ENCODE measurements around the gene CDCP1.

The CDCP1 gene

GRCh38 chr3:45116350-45116749, 29.8 kb downstream of the CDCP1 start:
- no peak for DNase-seq (ENCODE audit: low spot score in 2 of 2)
- H3K27ac Mint-ChIP-seq, result no peak overlapping the region
- H3K36me3 Mint-ChIP-seq, result no peaks in the 10 kb centered on the region

GRCh38 chr3:45113625-45114050, 32.5 kb downstream of the CDCP1 start:
- H3K36me3 Mint-ChIP-seq, result no peaks in the 10 kb centered on the region
- no peak for ATAC-seq
- H3K4me3 Mint-ChIP-seq, result no peak overlapping the region
- H3K9me3 Mint-ChIP-seq, result no peaks in the 10 kb centered on the region
- DNase-seq (ENCODE audit: low spot score in 2 of 2), result no peak
- no peak overlapping the region for H3K27ac Mint-ChIP-seq
- H3K4me1 Mint-ChIP-seq, result peaks cover 34% of the 10 kb centered on the region

More at GRCh38 chr3:45116350-45116749, 29.8 kb downstream of the CDCP1 start:
- peaks cover 23% of the 10 kb centered on the region for H3K4me1 Mint-ChIP-seq
- no peak overlapping the region for H3K4me3 Mint-ChIP-seq
- no peaks in the 10 kb centered on the region for H3K9me3 Mint-ChIP-seq
- ATAC-seq, result no peak

DNA sequence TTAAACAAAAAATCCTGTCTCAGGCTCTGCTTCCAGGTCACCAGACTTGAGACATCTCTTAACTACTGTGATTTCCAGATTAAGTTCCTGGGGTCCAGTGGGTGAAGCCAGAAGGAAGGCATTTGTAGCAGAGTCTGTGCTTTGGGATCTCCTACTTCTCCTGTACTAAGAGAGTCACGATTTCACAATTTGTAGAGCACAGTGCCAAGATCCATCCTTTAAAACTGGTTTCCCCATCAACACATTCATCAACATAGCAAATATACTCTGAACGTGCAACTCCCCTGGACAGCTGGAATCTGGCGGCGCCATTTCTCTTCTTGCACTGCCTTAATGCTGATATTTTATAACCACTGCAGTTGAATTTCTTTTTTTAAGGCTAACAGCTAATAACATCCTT, 33.2 kb downstream of the CDCP1 start:
- DNase-seq (ENCODE audit: low spot score in 2 of 2) (no peak), ATAC-seq (no peak)
- H3K36me3 Mint-ChIP-seq, result no peaks in the 10 kb centered on the region
- H3K4me3 Mint-ChIP-seq, result no peak overlapping the region
- H3K4me1 Mint-ChIP-seq, result peaks cover 27% of the 10 kb centered on the region
- H3K27ac Mint-ChIP-seq, result no peak overlapping the region
- H3K9me3 Mint-ChIP-seq, result no peaks in the 10 kb centered on the region

DNA sequence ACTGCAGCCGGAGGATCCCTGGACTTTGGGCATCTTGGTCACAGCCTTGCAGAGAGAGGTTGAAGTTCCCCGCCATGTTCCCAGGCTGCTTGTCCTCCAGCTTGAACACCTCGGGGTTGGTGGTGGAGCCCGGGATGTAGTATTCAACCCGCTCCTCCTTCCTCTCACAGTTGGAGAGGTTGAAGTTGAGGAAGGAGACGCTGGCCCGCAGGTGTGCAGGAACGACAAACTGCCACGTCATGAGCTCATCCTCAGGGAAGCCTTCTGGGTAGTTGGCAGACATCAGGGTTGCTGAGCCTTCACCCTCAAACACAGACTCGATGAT, 35.7 kb downstream of the CDCP1 start:
- Mint-ChIP-seq H3K4me1 (peaks cover 42% of the 10 kb centered on the region), H3K9me3 (no peaks in the 10 kb centered on the region), H3K36me3 (no peaks in the 10 kb centered on the region), H3K27ac (no peak overlapping the region), H3K4me3 (peak overlapping the region; percentile 45)
- no peak for ATAC-seq
- no peak for DNase-seq (ENCODE audit: low spot score in 2 of 2)

DNA sequence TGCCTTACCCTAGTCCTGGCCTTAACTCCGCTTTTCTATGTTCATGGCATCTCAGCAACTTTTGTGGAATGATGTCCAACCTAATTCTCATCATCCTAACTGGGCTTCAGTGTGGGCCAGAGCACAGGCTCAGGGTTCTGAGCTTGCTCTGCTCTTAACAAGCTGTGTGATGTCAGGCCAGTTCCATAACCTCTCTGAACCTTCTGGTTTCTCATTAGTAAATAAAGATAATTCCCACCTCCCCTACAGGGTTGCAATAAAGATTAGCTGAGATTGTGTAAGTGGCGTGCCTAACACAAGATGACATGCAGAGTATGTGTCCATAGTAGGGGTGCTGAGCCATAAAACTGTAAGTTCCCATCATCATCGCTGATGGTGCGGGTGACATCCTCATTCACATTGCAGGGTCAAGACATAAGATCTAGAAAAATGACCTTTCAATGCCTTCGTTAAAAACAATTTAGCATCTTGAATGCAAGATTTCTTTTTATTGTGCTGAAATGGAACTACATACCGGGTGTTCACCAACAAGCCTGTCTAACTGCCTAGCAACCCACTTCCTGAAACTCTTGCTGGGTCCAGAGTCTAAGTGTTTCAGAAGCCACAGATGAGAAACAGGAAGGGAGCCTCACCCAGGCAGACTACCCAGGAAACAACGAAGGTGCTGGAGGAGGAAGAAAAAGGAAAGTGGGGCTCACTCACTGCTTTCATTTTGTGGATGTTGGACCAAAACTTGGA, 36.2 kb downstream of the CDCP1 start:
- ATAC-seq (peak; percentile 53), DNase-seq (ENCODE audit: low spot score in 2 of 2) (no peak)
- Mint-ChIP-seq H3K27ac (no peak overlapping the region), H3K4me1 (peaks cover 47% of the 10 kb centered on the region), H3K36me3 (no peaks in the 10 kb centered on the region), H3K4me3 (peak overlapping the region; percentile 45), H3K9me3 (no peaks in the 10 kb centered on the region)

GRCh38 chr3:45106874-45107273, 39.3 kb downstream of the CDCP1 start:
- Mint-ChIP-seq H3K4me1 (peaks cover 65% of the 10 kb centered on the region), H3K4me3 (no peak overlapping the region), H3K27ac (peak overlapping the region; percentile 84), H3K36me3 (no peaks in the 10 kb centered on the region), H3K9me3 (no peaks in the 10 kb centered on the region)
- ATAC-seq (no peak), DNase-seq (ENCODE audit: low spot score in 2 of 2) (no peak)

DNA sequence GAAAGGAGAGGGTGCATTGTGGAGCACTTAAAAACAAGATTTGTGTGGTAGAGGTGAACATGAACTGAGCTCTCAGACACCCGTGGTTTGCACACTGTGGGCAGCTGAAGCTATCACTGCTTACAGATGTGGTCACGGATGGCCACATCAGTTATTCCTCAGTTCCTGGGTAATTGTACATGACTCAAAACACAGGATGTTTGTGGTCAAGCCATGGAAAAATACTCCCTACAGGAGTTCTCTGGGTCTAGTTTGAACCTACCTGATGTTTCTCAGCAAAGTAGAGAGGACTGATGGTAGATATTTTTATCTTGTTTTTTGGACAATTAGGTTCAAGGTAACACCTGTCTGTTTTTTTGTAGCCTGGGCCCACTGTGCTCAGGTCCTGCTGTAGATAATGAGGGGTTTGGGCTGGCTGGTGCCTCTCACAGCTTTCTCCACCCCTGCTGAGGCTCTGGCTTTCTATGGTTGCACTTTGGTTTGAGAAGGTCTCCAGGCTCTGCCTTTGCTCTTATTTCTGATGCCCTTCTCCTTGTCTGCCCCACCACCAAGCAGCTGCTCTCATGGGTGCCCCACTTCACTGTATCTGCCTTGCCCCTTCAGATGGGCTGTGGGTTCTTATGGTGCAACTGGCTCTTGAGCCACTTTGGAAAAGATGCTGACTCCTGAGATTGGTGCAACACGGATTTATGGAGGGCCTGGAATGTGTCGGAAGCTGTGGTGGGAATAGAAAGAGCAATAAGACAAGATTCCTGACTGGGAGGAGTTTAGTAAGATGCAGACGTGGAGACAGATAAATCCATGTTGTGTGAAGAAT, 40.1 kb downstream of the CDCP1 start:
- peak; percentile 23 to 69 for DNase-seq (ENCODE audit: low spot score in 2 of 2)
- peak overlapping the region; percentile 4 for H3K27ac Mint-ChIP-seq
- no peaks in the 10 kb centered on the region for H3K9me3 Mint-ChIP-seq
- peak overlapping the region; percentile 27 for H3K4me3 Mint-ChIP-seq
- H3K4me1 Mint-ChIP-seq, result peaks cover 65% of the 10 kb centered on the region
- no peaks in the 10 kb centered on the region for H3K36me3 Mint-ChIP-seq
- ATAC-seq, result peak; percentile 91

GRCh38 chr3:45104715-45105711, 41.2 kb downstream of the CDCP1 start:
- H3K36me3 Mint-ChIP-seq, result no peaks in the 10 kb centered on the region
- H3K4me3 Mint-ChIP-seq, result peak overlapping the region; percentile 27
- peaks cover 55% of the 10 kb centered on the region for H3K4me1 Mint-ChIP-seq
- peak overlapping the region; percentile 4 for H3K27ac Mint-ChIP-seq
- ATAC-seq, result peak; percentile 38
- no peak for DNase-seq (ENCODE audit: low spot score in 2 of 2)
- H3K9me3 Mint-ChIP-seq, result no peaks in the 10 kb centered on the region

- no peak for ATAC-seq
- Mint-ChIP-seq H3K4me1 (peaks cover 45% of the 10 kb centered on the region), H3K27ac (no peak overlapping the region), H3K9me3 (no peaks in the 10 kb centered on the region), H3K4me3 (no peak overlapping the region), H3K36me3 (no peaks in the 10 kb centered on the region)
- no peak for DNase-seq (ENCODE audit: low spot score in 2 of 2)
These were observed 42.1 kb downstream of the CDCP1 start for GRCh38 chr3:45103753-45104714.

DNA sequence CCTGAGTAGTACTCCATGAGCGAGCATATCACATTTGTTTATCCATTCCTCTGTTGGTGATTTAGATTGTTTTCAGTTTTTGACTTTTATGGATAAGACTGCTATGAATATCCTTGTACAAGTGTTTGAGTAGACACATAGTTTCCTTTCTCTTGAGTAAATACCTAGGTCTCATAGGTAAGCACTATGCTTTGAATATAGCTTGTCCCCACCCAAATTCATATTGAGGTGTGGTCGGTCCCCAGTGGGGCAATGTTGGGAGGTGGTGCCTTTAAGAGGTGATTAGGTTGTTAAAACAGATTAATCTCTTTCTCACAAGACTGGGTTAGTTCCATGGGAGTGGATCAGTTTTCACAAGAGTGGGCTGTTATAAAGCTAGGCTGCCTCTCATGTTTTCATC, 42.8 kb downstream of the CDCP1 start:
- no peaks in the 10 kb centered on the region for H3K36me3 Mint-ChIP-seq
- DNase-seq (ENCODE audit: low spot score in 2 of 2) (no peak), ATAC-seq (no peak)
- no peaks in the 10 kb centered on the region for H3K9me3 Mint-ChIP-seq
- H3K27ac Mint-ChIP-seq, result no peak overlapping the region
- peaks cover 45% of the 10 kb centered on the region for H3K4me1 Mint-ChIP-seq
- H3K4me3 Mint-ChIP-seq, result no peak overlapping the region

GRCh38 chr3:45100981-45101407, 45.2 kb downstream of the CDCP1 start:
- no peaks in the 10 kb centered on the region for H3K36me3 Mint-ChIP-seq
- no peak for DNase-seq (ENCODE audit: low spot score in 2 of 2)
- ATAC-seq, result peak; percentile 46
- no peak overlapping the region for H3K4me3 Mint-ChIP-seq
- H3K9me3 Mint-ChIP-seq, result no peaks in the 10 kb centered on the region
- peaks cover 27% of the 10 kb centered on the region for H3K4me1 Mint-ChIP-seq
- H3K27ac Mint-ChIP-seq, result no peak overlapping the region

DNA sequence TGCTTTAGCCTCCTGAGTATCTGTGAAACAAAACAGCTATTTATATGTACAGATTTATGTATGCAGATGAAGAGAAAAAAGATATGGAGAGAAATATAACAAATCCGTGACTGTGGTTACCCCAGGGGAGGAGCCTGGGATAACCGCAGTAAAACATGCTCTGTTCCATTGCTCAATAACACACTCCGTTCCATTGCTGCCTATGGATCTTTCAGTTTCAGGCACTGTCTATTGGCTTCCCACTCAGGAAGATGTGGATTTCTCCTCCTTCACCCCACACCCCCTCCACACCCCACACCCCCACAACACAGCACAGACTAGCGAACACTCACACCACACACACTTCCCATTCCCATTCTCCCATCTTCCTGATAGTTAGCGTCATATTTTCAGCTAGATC, 47.9 kb downstream of the CDCP1 start:
- Mint-ChIP-seq H3K9me3 (no peaks in the 10 kb centered on the region), H3K4me1 (peaks cover 9% of the 10 kb centered on the region), H3K4me3 (no peak overlapping the region), H3K27ac (no peak overlapping the region), H3K36me3 (no peaks in the 10 kb centered on the region)
- ATAC-seq (no peak), DNase-seq (ENCODE audit: low spot score in 2 of 2) (no peak)

- ATAC-seq (no peak), DNase-seq (ENCODE audit: low spot score in 2 of 2) (no peak)
- Mint-ChIP-seq H3K4me1 (peaks cover 6% of the 10 kb centered on the region), H3K36me3 (no peaks in the 10 kb centered on the region), H3K27ac (no peak overlapping the region), H3K4me3 (no peak overlapping the region), H3K9me3 (no peaks in the 10 kb centered on the region)
These were observed 48.8 kb downstream of the CDCP1 start for GRCh38 chr3:45097296-45097883.
